Prostate gland (tissue), 2 donors: ENCODE results near the gene HNRNPL. TPM values are rescaled to one million over a fixed set of nuclear protein-coding genes. Genes with fewer than 3 reads are reported as not detected.

Experiments
- DNase-seq: peaks from one replicate; pipeline ENCODE4 v3.0.0-alpha.2; 2019; ENCODE audit warnings: low spot score
- H3K27ac ChIP-seq, 2 donors: fragments of 200-600 bp; sonication (generic); 2 replicates each; pipeline ENCODE4 v1.5.1; 2017 to 2019
- H3K27me3 ChIP-seq: fragments of 200-600 bp; sonication (generic); replicated peaks from 2 replicates; pipeline ENCODE4 v1.5.1; 2019; ENCODE audit not compliant: insufficient read depth
- H3K36me3 ChIP-seq, 2 donors: fragments of 200-600 bp; sonication (generic); 1 replicate in 1 of 2; 2 replicates in 1 of 2; pipeline versions ENCODE4 v1.5.1 to v1.8.1; 2017 to 2019
- H3K4me1 ChIP-seq: fragments of 200-600 bp; sonication (generic); replicated peaks from 2 replicates; pipeline ENCODE4 v1.5.1; 2019
- H3K4me3 ChIP-seq, 2 donors: fragments of 200-600 bp; sonication (generic); 2 replicates each; pipeline ENCODE4 v1.5.1; 2017 to 2019
- H3K9me3 ChIP-seq: fragments of 200-600 bp; sonication (generic); 2 replicates; pipeline ENCODE4 v1.5.1; 2017
- CTCF ChIP-seq, 4 experiments: fragments of 200-600 bp in 2 of 4; fragments of 450-650 bp in 2 of 4; sonication (generic) in 2 of 4; IDR thresholded peaks; 1 replicate in 3 of 4; 2 replicates in 1 of 4; pipeline ENCODE4 v1.5.1; 2016 to 2019; ENCODE audit warnings: antibody characterized with exemption in 4 of 4, mild to moderate bottlenecking in 2 of 4, moderate library complexity in 2 of 4
- POLR2A ChIP-seq: fragments of 450-650 bp; IDR thresholded peaks from one replicate; pipeline ENCODE4 v1.6.1; 2016; ENCODE audit warnings: antibody characterized with exemption, mild to moderate bottlenecking
- POLR2AphosphoS5 ChIP-seq: sonication (generic); formaldehyde crosslinking; IDR thresholded peaks from one replicate; pipeline ENCODE4 v1.6.1; 2017; ENCODE audit warnings: antibody characterized with exemption
- WGBS: methylation state at CpG from one replicate; pipeline ENCODE4 v1.1.5; 2018; 5-methylcytosine and 5-hydroxymethylcytosine counted together
- intact Hi-C: fragments of 100-400 bp; cut with DNase I; formaldehyde crosslinking; loops from one replicate; pipeline ENCODE4 v1.14.2; 2022
- total RNA-seq, 2 donors: library from RNA; depleted of rRNA; stranded (reverse); fragments of >200 nt; gene quantifications; one replicate each; pipeline ENCODE4 v1.1.0, GENCODE V29; 2016

The HNRNPL gene
- total RNA-seq, 2 donors from 2014 or later, result 210 to 231 TPM

GRCh38 chr19:38850436-38850975 lies 720 bp upstream of the HNRNPL start:
- DNase-seq, result no peak
- Histone ChIP-seq H3K4me3 (peak overlapping the region; percentile 64 to 80), H3K27ac (peak overlapping the region; percentile 95 to 98), H3K4me1 (peaks cover 14% of the 10 kb centered on the region), H3K36me3 (peaks cover 10 to 17% of the 10 kb centered on the region in 2 donors), H3K9me3 (no peaks in the 10 kb centered on the region), H3K27me3 (no peaks in the 10 kb centered on the region)
- intact Hi-C loops, result loop anchor here (5.0 kb wide), 2 partner anchors 47 to 203 kb away; partner anchors contain the start of genes ACTN4, NFKBIB and SIRT2
- peak; percentile 97 for TF ChIP-seq POLR2A
- TF ChIP-seq POLR2AphosphoS5, result peak; percentile 97
- TF ChIP-seq CTCF (IDR thresholded peaks at IDR 0.05), result peak in 2 of 4 experiments; percentile 48 to 73
- 0% methylated on average over 26 of the region's 26 CpGs for WGBS

GRCh38 chr19:38849147-38849859 lies 483 bp downstream of the HNRNPL start:
- TF ChIP-seq CTCF (IDR thresholded peaks at IDR 0.05) (peak in 1 of 4 experiments; percentile 5), POLR2AphosphoS5 (peak; percentile 85), POLR2A (peak; percentile 29)
- WGBS, result under 1% methylated on average over 75 of the region's 76 CpGs
- Histone ChIP-seq H3K9me3 (no peaks in the 10 kb centered on the region), H3K4me1 (peaks cover 14% of the 10 kb centered on the region), H3K4me3 (peak overlapping the region; percentile 97 to 100), H3K27me3 (no peaks in the 10 kb centered on the region), H3K27ac (peak overlapping the region; percentile 100), H3K36me3 (peaks cover 20 to 26% of the 10 kb centered on the region in 2 donors)
- intact Hi-C loops, result loop anchor here (5.0 kb wide), 1 partner anchor 232 kb away; the partner anchor contains the start of genes EIF3K and MAP4K1
- peak; percentile 93 for DNase-seq

GRCh38 chr19:38848299-38849146 lies 1.3 kb downstream of the HNRNPL start:
- TF ChIP-seq POLR2A (no peak), CTCF (IDR thresholded peaks at IDR 0.05) (no peak), POLR2AphosphoS5 (no peak)
- peaks cover 14% of the 10 kb centered on the region for H3K4me1 ChIP-seq
- H3K4me3 ChIP-seq, result peak overlapping the region; percentile 97 to 100
- no peaks in the 10 kb centered on the region for H3K9me3 ChIP-seq
- peaks cover 27 to 32% of the 10 kb centered on the region in 2 donors for H3K36me3 ChIP-seq
- H3K27me3 ChIP-seq, result no peaks in the 10 kb centered on the region
- intact Hi-C loops, result loop anchor here (5.0 kb wide), 1 partner anchor 231 kb away; the partner anchor contains the start of genes EIF3K and MAP4K1
- H3K27ac ChIP-seq, result peak overlapping the region; percentile 100
- no peak for DNase-seq
- 15% methylated on average over 22 of the region's 22 CpGs for WGBS

- peaks cover 10% of the 10 kb centered on the region for H3K4me1 ChIP-seq
- intact Hi-C loops, result loop anchor here (5.0 kb wide), 1 partner anchor 229 kb away; the partner anchor contains the start of genes EIF3K and MAP4K1
- no peak overlapping the region for H3K4me3 ChIP-seq
- no peak overlapping the region for H3K27ac ChIP-seq
- WGBS, result 69% methylated on average over 2 of the region's 2 CpGs
- TF ChIP-seq POLR2AphosphoS5, result no peak
- TF ChIP-seq POLR2A, result no peak
- no peak for TF ChIP-seq CTCF (IDR thresholded peaks at IDR 0.05)
- H3K9me3 ChIP-seq, result no peaks in the 10 kb centered on the region
- peaks cover 41 to 52% of the 10 kb centered on the region in 2 donors for H3K36me3 ChIP-seq
- H3K27me3 ChIP-seq, result no peaks in the 10 kb centered on the region
- DNase-seq, result no peak
These were observed 3.7 kb downstream of the HNRNPL start for GRCh38 chr19:38846097-38846496.
